GM19467 (cell line): Measurements from ENCODE around the gene IKZF1.

Experiments used
- ATAC-seq: cut with Tn5 transposase; IDR thresholded peaks from one replicate; pipeline ENCODE4 v1.9.1; 2021; ENCODE audit warnings: mild to moderate bottlenecking, moderate library complexity; ENCODE audit not compliant: unreplicated experiment

Gene IKZF1

DNA sequence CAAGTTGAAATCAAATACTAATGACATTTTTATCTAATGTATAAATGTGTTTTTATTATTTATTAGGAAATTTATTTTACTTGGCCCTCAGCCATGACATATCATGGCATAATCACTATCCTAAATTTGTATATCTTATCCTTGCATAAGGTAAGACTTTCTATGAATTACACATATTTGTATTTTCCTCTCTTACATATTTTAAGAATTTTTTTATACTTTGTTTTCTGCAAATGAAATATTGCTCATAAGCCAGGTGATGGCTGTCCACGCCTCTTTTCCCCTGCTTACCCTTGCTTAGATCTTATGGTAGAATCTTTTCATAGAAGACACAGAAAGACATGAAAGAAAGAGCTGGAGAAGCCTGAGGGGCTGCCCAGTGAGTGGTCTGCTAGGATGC lies 48.2 kb downstream of the IKZF1 start:
- ATAC-seq, result no peak

DNA sequence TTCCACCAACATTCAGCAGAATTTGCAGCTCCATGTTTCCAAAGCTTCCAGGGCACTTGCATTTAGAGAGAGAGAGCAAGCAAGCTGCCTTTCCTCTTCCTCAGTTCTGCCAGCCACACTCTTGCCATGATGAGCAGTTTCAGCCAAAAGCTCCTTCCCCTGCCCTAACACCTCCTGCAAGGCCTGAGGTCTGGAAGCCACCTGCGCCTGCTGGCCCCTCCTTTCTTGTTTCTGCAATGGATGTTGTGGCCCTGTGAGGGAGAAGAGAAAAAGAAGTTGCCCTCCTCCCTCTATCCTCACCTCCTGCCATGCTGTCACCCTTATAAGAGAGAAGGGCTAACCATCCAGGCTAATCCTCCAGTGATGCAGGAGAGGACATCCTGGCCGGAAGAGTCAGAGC lies 48.7 kb downstream of the IKZF1 start:
- no peak for ATAC-seq

DNA sequence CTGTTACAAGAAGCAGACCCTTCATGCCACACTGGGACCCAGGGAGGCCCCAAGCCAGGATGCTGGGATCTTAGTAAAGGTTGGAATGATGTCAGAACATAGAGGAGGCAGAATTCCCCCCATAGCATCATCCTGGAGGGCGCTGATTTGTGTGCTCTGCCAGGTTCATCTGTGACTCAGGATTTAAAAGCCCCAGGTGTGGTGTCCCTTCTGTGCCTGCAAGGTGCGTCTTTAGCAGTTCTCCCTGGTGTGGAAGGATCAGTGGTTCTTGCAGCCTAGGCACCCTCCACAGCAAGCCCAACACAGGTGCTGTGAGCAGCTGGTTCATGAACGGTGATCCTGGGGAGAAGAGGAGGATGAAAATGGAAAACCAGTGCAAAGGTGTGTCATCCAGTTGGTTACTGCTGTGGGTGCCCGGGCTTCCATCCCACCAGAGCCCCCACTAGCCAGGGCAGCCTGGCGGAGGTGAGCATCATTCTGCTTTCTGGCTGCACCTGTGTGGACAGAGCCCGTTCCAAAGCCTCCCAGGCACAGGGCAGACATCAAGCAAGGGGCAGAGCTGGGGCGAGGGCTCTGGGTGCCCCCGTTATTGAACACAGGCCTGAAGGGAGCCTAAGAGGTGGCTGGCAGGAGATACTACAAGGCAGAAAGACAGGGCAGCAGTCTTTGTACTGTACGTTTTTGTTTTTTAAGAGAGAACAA lies 49.5 kb downstream of the IKZF1 start:
- no peak for ATAC-seq

DNA sequence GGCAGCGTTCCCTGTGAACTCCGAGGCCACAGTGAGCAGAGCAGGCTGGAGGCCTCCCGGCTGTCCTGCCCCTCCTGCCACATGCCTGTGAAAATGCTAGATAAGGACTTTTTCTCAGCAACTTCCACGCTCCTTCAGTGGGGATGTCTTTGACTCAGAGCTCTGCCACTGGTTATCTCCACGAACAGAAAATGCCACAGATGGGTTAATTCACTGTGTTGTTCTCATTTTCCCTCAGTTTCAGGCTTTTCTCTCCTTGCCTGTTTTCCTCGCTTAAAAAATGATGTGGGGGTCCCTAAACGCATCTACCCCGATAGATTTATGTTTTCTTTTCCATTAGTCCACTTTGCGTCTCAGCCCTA lies 51.3 kb downstream of the IKZF1 start:
- ATAC-seq, result no peak

DNA sequence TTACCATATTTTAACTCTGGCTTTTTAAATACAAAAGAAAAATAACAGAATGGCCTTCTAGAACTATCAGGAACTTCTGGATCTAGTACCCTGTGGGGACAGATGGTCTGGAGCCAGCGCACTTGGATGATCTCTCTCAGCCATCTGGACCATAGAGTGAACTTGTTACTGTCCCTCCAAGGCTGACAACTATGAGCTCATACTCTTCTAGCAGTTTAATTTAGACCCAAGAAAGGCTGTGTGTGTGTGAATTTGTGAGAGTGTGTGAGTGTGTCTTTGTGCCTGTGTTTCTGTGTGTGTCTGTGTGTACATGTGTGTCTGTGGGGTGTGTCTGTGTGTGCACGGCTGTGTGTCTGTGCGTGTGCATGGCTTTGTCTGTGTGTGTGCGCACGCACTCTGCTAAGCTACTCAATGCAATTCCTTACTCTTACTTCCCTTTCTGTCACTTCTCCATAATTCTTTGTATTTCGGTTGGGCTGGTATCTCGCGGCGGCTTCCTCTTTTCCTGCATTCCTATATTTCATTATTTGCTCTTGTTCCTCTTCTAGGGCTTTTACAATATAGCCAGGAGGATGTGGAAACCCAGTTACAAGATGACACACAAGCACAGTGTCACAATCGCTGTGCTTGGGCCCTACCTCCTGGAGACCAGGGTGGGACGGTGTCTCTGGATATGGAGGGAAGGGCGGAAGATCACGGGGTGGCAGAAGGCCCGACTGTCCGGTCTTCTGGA lies 51.9 kb downstream of the IKZF1 start:
- no peak for ATAC-seq

DNA sequence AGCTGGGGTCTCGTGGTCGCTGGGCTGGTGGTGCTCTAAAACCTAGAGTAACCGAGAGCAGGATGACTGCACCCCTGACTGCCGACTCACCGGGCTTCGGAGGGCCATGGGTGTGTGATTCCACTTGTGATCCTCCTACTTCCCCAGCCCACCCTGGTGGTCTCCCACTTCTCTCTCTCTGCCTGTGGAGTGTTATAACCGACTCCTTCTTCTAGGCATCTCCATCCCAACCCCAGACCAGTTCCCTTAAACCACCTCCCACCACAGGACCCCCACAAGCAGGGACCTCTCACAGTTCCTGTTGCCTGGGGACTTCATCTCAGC lies 52.4 kb downstream of the IKZF1 start:
- ATAC-seq, result no peak

DNA sequence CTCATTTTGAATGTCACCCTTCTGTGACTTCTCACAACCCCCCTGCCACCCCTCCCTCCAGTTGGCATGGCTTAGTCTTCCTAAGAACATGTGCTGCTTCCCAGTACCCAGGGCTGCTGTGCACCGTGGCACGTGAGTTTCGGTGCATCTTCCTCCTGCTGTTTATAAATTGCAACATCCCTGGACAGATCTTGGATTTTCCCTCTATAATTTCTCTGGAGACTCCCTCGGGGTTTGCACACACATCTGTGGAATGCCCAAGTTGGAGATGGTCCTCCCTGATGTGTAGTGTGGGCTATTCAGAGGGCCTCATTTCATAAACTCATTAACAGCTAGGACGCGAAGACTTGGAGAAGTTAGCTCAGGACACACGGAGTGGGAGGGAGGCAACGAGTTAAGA lies 52.9 kb downstream of the IKZF1 start:
- no peak for ATAC-seq

DNA sequence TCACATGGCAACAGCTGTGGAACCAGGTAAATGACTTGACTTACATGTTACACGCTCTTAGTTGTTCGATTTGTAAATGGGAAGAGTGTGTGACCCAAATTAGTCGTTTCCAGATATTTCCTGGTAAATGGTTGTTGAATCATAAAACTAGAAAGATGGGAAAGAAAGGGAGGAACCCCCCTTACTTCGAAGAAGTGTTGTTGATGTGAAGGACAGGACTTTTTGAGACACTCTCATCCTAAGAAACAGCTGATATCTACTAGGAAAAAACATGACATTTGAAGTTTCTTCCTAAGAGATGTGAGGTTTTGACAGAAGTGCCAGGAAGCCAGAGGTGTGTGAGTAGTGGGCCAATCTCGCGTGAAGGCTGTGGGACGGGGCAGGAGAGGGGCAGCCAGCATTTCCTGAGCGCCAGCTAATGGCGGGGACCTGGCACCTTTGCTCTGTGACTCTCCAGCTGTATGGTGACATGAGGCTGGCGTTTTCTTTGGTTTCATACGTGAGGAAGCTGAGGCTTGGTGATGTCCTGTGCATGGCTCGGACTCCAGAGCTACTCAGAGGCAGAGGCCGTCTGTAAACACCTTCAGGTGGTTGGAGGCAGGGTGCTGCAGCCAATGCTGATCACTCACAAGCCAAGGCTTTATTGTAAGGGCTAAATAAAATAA lies 53.7 kb downstream of the IKZF1 start:
- ATAC-seq, result no peak

DNA sequence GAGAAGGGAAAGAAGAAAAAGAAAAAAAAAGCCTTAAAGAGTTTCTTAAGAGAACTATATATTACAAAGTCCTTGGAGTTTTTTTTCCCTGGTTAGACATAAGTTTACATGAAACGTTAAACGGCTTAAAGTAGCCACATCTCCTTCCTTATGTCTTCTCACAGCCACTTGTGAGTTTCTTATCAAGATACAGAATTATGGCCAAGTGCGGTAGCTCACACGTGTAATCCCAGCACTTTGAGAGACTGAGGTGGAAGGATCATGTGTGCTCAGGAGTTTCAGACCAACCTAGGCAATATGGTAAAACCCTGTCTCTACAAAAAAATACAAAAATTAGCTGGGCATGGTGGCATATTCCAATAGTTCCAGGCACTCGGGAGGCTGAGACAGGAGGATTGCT lies 54.3 kb downstream of the IKZF1 start:
- no peak for ATAC-seq

DNA sequence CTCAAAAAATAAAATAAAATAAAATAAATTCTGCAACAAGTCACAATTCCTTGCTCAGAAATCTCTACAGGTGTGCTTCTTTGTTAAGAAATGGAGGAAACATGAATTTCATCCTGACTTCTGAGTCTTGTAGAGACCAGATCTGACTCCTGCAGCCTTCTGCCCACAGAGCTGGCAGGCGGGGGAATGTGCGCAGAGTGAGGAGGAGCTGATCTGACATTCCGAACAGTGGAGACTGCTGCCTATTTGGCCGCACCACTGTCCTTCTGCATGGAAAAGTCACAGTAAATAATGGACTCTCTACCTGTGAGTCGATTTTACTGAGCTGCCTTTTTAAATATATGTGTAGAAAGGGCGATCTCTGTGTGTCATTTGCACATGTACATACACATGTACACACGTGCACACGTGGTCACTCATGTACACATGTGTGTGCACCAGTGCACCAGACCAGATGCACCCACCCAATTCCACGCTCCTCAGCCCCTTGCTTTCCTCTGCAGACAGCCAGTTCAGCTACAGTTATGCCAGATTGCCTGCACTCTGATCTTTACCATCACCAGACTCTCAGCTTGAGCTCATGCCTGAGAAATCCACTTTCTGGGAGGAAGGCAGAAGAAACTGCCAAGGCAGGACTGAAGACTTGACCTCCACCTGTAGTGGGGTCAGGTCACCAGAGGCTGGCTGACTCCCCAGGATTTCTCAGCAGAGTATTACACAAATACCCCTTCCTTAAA lies 54.9 kb downstream of the IKZF1 start:
- no peak for ATAC-seq

DNA sequence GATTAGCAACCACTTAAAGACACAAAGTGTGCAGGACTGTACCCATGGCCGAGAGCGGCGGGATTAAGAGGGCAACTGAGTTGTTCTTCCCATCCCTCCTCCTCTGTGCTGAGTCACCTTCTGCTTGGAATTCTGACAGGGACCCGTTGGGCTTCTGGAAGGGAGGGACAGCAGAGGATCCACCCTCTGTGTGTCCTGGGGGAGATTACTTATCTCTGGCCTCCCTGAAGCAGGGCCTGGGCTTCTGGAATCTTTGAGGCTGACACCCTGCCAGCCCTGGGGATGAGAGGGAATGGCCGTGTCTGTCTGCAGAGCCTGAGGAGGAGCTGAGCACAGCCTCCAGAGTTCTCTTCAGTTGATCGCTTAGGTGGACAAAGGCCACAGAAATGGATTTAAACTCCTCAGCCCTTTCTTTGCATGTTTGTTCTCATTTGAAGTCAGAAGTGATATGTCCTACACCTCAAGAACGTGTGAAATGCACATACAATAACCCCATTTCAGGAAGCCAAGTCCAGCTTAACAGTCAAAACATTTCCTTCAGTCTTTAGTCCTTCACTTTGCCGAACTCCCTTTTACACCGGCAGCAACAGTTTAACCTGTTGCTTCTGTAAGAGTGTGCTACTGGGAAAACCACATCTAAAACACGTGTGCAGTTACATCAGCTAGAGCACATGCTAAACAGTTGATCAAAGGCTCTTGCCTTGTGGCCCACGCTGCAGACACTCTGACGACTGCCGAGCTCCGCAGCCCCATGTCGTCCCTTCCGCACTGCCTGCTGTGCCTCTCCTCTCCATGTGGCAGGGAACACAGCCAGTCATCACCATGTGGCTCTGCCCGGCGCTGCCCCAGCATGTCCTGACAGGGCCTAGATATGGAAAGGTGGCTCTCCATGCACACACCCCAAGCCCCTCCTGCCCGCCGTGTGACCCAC lies 55.7 kb downstream of the IKZF1 start:
- ATAC-seq, result no peak

DNA sequence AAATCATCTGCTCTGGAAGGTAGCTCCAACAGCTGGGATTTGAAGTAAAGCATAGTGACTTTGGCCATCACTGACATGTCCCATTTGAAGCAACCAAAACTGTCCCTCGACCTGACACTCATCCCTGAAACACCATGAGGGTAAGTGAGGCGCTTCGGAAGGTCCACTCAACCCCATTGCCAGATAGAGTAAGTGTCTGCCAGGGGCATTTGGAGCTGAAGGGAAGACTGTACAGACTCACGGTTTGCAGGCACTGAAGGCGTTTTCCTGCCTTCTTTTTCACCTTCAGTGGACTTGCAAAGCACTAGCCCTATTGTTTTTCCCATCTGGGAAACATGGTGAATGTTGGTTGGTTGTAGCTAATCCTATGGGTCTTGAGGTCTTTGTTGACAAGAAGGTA lies 57.6 kb downstream of the IKZF1 start:
- ATAC-seq, result no peak

DNA sequence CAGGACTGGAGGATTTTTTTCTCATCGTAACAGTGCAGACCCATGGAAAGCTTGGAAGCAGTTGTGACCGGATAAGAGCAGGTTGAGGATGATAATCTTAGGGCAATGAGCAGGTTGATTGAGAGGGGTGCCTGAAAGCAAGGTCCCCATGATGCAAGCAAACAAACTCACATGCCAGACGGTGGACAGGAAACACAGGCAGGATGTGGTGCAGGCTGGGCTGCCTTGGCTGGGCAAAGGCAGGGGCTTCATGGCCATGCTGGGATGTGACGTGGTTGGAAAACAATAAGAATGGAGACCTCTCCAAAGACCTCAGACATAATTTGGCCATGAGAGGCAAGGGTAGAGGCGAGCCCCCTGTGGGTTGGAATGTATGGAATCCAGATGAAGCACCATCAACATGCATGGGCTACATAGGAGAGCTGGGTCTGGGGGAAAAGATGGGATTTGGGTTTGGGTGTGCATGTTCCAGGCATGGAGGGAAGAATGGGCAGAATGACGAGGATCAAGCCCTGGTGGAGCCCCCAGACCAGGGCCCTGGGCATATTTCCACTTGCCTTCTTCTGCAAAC lies 58.3 kb downstream of the IKZF1 start:
- no peak for ATAC-seq

DNA sequence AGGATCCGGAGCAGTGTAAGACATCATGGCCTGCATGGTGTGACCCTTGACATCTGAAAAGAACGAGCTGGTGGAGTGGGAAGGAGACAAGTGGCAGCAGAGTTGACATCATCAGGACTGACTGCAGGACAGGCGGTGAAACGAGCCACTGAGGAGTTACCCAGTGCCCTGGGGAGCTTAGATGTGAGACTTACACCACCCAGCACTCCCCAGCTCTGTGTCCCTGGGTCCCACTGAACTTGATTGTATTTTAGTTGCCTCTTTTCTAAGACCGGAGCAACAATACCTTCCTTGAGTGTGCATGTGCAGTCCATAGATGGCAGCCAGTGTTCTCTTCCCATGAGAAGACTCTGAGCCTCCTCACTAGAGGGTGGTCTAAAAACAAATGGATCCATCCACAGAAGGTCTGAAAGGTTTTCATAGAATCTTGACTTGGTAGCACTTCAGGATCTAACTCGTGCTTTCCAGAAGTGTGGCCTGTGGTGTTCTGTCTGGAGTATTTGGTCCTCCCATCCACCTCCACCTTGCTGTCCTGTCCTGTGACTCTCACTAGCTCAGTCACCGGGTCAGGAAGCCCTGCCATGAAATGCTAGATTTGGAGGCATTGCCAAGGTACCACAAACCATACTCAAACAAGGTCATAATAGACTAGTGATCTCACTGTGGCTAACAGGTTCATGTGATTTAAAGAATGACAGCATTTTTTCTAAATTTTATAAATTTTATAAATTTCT lies 59.0 kb downstream of the IKZF1 start:
- no peak for ATAC-seq

DNA sequence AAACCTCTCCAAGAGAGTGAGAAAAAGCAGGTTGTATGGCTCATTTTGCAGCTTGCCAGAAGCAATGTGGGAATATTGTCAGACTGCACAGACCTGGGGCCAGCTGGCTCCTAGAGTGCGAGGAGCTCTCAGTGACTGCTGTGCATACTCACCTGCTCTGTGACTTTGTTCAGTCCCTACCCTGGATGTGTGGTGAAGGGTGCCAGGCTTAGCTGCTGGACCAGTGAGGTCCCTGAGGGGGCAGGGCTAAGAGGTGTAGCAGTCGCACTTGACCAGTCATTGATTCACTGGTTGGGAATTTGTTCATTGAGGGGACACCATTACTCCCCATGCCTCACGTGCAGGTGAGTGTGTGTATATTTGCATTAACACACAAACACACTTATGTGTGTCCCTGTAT lies 60.1 kb downstream of the IKZF1 start:
- ATAC-seq, result no peak

DNA sequence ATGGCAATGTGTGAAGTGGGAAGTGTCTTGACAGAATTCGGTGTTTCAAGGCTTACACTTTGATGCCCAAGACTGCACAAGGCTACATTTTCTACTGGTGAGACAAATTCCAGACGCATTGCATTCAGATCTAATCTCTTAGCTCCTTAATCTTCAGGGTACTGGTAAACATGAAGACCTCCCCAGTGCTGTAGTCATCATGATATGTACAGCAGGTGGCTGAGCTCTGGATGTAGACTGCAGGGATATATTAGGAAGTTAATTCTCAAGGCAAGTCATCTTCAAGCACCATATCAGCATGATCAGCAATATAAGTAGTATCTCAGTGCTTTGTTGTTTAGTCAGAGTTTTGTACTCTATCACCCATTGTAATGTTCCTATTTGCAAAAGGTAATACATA lies 61.8 kb downstream of the IKZF1 start:
- no peak for ATAC-seq

DNA sequence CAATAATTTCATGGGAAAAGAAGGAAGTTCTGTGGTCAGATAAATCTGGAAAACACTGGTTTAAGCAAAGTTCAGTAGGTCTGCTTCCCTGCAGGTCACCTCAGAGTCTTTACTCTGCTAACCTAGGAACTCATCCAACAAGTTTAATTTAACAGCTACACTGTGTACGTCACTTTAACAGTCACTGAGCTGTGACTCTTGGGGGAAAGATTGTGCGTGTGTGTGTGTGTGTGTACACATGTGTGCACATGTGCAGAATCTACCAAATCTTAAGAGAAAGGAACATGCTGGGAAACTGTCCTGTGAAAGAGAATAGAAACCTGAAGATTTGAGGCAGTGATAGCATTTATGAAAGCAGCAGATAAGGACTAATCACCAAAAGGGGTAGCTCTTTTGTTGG lies 62.6 kb downstream of the IKZF1 start:
- no peak for ATAC-seq

DNA sequence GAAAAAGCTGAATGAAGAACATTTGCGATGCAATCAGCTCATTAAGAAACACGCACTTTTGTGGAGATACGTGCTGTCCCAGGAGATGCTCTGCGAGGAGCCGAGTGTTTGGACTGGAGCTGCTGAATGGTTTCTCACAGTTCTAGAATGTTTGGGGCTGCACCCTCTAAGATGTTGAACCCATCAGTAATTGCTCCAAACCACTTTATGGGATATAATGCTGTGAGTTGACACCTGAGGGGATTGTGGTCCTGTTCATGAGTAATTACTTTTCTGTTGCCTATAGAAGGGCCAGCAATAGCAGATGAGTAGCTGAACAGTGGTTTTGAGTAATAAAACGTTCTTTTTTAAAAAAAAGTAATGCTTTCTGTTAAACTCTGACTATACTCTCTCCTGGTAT lies 63.1 kb downstream of the IKZF1 start:
- no peak for ATAC-seq

DNA sequence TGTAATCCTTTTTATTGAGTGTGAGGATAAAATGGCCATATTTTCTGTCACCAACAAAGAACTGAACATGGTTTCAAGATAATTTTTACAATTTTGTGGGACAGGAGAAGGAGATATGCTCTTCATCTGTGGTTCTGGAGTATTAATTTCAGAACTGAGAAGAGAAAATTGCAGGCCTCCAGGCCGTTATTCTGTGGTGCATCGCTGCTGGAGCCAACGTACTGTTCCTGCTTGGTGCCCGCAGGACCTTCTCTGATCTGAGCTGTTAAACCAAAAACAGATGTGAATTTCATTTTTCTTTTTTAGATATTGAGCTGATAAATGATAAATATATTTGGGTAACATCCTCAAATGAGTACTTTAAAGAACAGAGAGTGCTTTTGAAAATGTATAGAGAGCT lies 63.9 kb downstream of the IKZF1 start:
- no peak for ATAC-seq
